HG03095 (cell line): ENCODE measurements around the gene PCDH1.
"Not testable (repeated sequence)": the region's sequence is repeated elsewhere in the genome, so short reads cannot be mapped to it uniquely, and the experiment has no call there.

Experiments
- ATAC-seq: cut with Tn5 transposase; IDR thresholded peaks from one replicate; pipeline ENCODE4 v1.9.1; 2021; ENCODE audit warnings: moderate library complexity; ENCODE audit not compliant: unreplicated experiment

PCDH1 gene

GRCh38 chr5:141878186-141878710 lies at the start of gene PCDH1:
PCDH1 (minus strand) TSS chr5:141878410; CDS start chr5:141878262, 148 bp downstream.
- ATAC-seq = no peak

GRCh38 chr5:141926434-141926833 lies 48.2 kb upstream of the PCDH1 start:
- ATAC-seq = no peak

- ATAC-seq = peak; percentile 96
Observed at GRCh38 chr5:141923448-141924313, 45.5 kb upstream of the PCDH1 start, which contains the start of gene DELE1. DELE1 (plus strand) TSS chr5:141923871; CDS start chr5:141923942, 71 bp downstream.

GRCh38 chr5:141922827-141923447 lies 44.7 kb upstream of the PCDH1 start:
- not testable (repeated sequence) for ATAC-seq

GRCh38 chr5:141920771-141921170 lies 42.6 kb upstream of the PCDH1 start:
- no peak for ATAC-seq

- no peak for ATAC-seq
Observed at GRCh38 chr5:141919218-141920119, 41.3 kb upstream of the PCDH1 start.

- no peak for ATAC-seq
Observed at GRCh38 chr5:141917760-141918159, 39.5 kb upstream of the PCDH1 start.

GRCh38 chr5:141916522-141916921 lies 38.3 kb upstream of the PCDH1 start:
- peak; percentile 56 for ATAC-seq

- ATAC-seq = no peak
Observed at GRCh38 chr5:141915881-141916336, 37.7 kb upstream of the PCDH1 start.

GRCh38 chr5:141914797-141915196 lies 36.6 kb upstream of the PCDH1 start:
- ATAC-seq = no peak

- no peak for ATAC-seq
Observed at GRCh38 chr5:141914199-141914743, 36.1 kb upstream of the PCDH1 start.

GRCh38 chr5:141913560-141914198 lies 35.5 kb upstream of the PCDH1 start:
- no peak for ATAC-seq

- ATAC-seq = no peak
Observed at GRCh38 chr5:141910271-141910673, 32.1 kb upstream of the PCDH1 start.

GRCh38 chr5:141909212-141909611 lies 31.0 kb upstream of the PCDH1 start:
- no peak for ATAC-seq

- ATAC-seq = no peak
Observed at GRCh38 chr5:141908796-141909195, 30.6 kb upstream of the PCDH1 start.

GRCh38 chr5:141906972-141907371 lies 28.8 kb upstream of the PCDH1 start:
- ATAC-seq = no peak

- ATAC-seq = no peak
Observed at GRCh38 chr5:141906517-141906916, 28.3 kb upstream of the PCDH1 start.

- ATAC-seq = no peak
Observed at GRCh38 chr5:141904551-141904950, 26.3 kb upstream of the PCDH1 start.

- ATAC-seq = no peak
Observed at GRCh38 chr5:141903261-141903660, 25.1 kb upstream of the PCDH1 start.
